Liver (tissue), 9 donors: ENCODE data around the gene LIPM. TPM values are rescaled to one million over a fixed set of nuclear protein-coding genes. Genes with fewer than 3 reads are reported as not detected.
A peak's percentile ranks its signal among the peaks of the same experiment; 100 is the strongest.

Source experiments
- DNase-seq: peaks from one replicate; pipeline ENCODE4 v3.0.0-alpha.2; 2017; ENCODE audit warnings: low spot score
- H3K27ac ChIP-seq, 2 donors: one replicate each; pipeline ENCODE4 v1.7.0; 2013; ENCODE audit warnings: inconsistent platforms in 2 of 2, low read length in 2 of 2, control low read depth in 1 of 2, low read depth in 1 of 2, mild to moderate bottlenecking in 1 of 2
- H3K27me3 ChIP-seq, 4 donors: one replicate each; pipeline versions ENCODE4 v1.6.1 to v1.7.0; 2013; ENCODE audit warnings: low read length in 3 of 4, inconsistent platforms in 1 of 4, mild to moderate bottlenecking in 1 of 4, moderate library complexity in 1 of 4; ENCODE audit not compliant: control insufficient read depth in 4 of 4, insufficient read depth in 4 of 4
- H3K36me3 ChIP-seq, 4 donors: one replicate each; pipeline versions ENCODE4 v1.6.1 to v1.7.0; 2013; ENCODE audit warnings: low read length in 3 of 4, mild to moderate bottlenecking in 3 of 4, low read depth in 1 of 4, moderate library complexity in 1 of 4; ENCODE audit not compliant: control insufficient read depth in 4 of 4, insufficient read depth in 3 of 4
- H3K4me1 ChIP-seq, 4 donors: one replicate each; pipeline versions ENCODE4 v1.6.1 to v1.7.0; 2013; ENCODE audit warnings: low read length in 3 of 4, mild to moderate bottlenecking in 3 of 4, moderate library complexity in 1 of 4; ENCODE audit not compliant: control insufficient read depth in 4 of 4, insufficient read depth in 4 of 4
- H3K4me3 ChIP-seq, 3 donors: one replicate each; pipeline versions ENCODE4 v1.6.1 to v1.7.0; 2013; ENCODE audit warnings: low read length in 3 of 3, control low read depth in 1 of 3, low read depth in 1 of 3, mild to moderate bottlenecking in 1 of 3
- H3K9ac ChIP-seq, 2 donors: one replicate each; pipeline ENCODE4 v1.7.0; 2013; ENCODE audit warnings: low read length in 2 of 2, mild to moderate bottlenecking in 2 of 2, moderate library complexity in 2 of 2, control low read depth in 1 of 2, low read depth in 1 of 2
- H3K9me3 ChIP-seq, 4 donors: one replicate each; pipeline versions ENCODE4 v1.6.1 to v1.7.0; 2013; ENCODE audit warnings: low read length in 3 of 4; ENCODE audit not compliant: control insufficient read depth in 4 of 4
- EGR1 ChIP-seq, 2 donors: IDR thresholded peaks; 2 replicates each; pipeline ENCODE4 v1.6.1; 2016 to 2018; ENCODE audit warnings: antibody characterized with exemption in 2 of 2, low read depth in 2 of 2
- FOXA1 ChIP-seq: IDR thresholded peaks from 2 replicates; pipeline ENCODE4 v1.6.1; 2016; ENCODE audit warnings: antibody characterized with exemption
- FOXA2 ChIP-seq: IDR thresholded peaks from 2 replicates; pipeline ENCODE4 v1.6.1; 2016; ENCODE audit warnings: antibody characterized with exemption
- GABPA ChIP-seq, 2 donors: IDR thresholded peaks in 1 of 2; conservative IDR thresholded peaks in 1 of 2; 2 replicates each; pipeline ENCODE4 v1.6.1; 2016; ENCODE audit warnings: antibody characterized with exemption in 2 of 2, mild to moderate bottlenecking in 1 of 2, moderate library complexity in 1 of 2
- HNF4A ChIP-seq, 2 donors: conservative IDR thresholded peaks; 2 replicates each; pipeline ENCODE4 v1.6.1; 2016; ENCODE audit warnings: antibody characterized with exemption in 2 of 2, mild to moderate bottlenecking in 2 of 2
- HNF4G ChIP-seq: IDR thresholded peaks from 2 replicates; pipeline ENCODE4 v1.6.1; 2016; ENCODE audit warnings: antibody characterized with exemption
- JUND ChIP-seq, 2 donors: IDR thresholded peaks; 2 replicates each; pipeline ENCODE4 v1.6.1; 2016; ENCODE audit warnings: antibody characterized with exemption in 2 of 2
- NR2F2 ChIP-seq: IDR thresholded peaks from 2 replicates; pipeline ENCODE4 v1.6.1; 2016; ENCODE audit warnings: antibody characterized with exemption
- RAD21 ChIP-seq, 2 donors: IDR thresholded peaks; 2 replicates each; pipeline ENCODE4 v1.6.1; 2016; ENCODE audit warnings: antibody characterized with exemption in 2 of 2, mild to moderate bottlenecking in 2 of 2
- RXRA ChIP-seq, 2 donors: IDR thresholded peaks; 2 replicates each; pipeline ENCODE4 v1.6.1; 2017 to 2018; ENCODE audit warnings: antibody characterized with exemption in 2 of 2, mild to moderate bottlenecking in 1 of 2
- SP1 ChIP-seq: IDR thresholded peaks from 2 replicates; pipeline ENCODE4 v1.6.1; 2018; ENCODE audit warnings: antibody characterized with exemption, mild to moderate bottlenecking
- TAF1 ChIP-seq: conservative IDR thresholded peaks from 2 replicates; pipeline ENCODE4 v1.6.1; 2016; ENCODE audit warnings: antibody characterized with exemption, mild to moderate bottlenecking
- WGBS: extraction: QIAGEN DNeasy Blood & Tissue Kit; methylation state at CpG from one replicate; pipeline ENCODE4 v1.1.7; 2013; 5-methylcytosine and 5-hydroxymethylcytosine counted together
- polyA plus RNA-seq, 2 donors: library from polyadenylated mRNA; stranded (reverse) in 1 of 2; unstranded in 1 of 2; fragments of 200-250 nt in 1 of 2; fragments of >200 nt in 1 of 2; fragmentation: Nextera tagmentation in 1 of 2; extraction: Ambion mirVana in 1 of 2; gene quantifications; one replicate each; pipeline versions ENCODE4 v1.2.1 to v1.2.3, GENCODE V29; 2013 to 2015
- total RNA-seq, 2 donors: library from RNA; depleted of rRNA; stranded (reverse); fragments of >200 nt; gene quantifications; one replicate each; pipeline ENCODE4 v1.2.3, GENCODE V29; 2014
- TF ChIP-seq, protein P1 (sequence below): IDR thresholded peaks from 2 replicates; pipeline ENCODE4 v1.6.1; 2016; ENCODE audit warnings: antibody characterized with exemption
- TF ChIP-seq, protein P2 (sequence below): IDR thresholded peaks from 2 replicates; pipeline ENCODE4 v1.6.1; 2016; ENCODE audit warnings: antibody characterized with exemption
- TF ChIP-seq, protein P3 (sequence below): IDR thresholded peaks from 2 replicates; pipeline ENCODE4 v1.6.1; 2016; ENCODE audit warnings: antibody characterized with exemption
- TF ChIP-seq, protein P4 (sequence below): IDR thresholded peaks from 2 replicates; pipeline ENCODE4 v1.6.1; 2016; ENCODE audit warnings: antibody characterized with exemption, mild to moderate bottlenecking
- donor health status: healthy.
- donor health status: healthy.
- donor health status: healthy.
- donor health status: healthy.
- donor health status: healthy.

LIPM gene
- total and polyA plus RNA-seq, 4 donors = not detected

DNA sequence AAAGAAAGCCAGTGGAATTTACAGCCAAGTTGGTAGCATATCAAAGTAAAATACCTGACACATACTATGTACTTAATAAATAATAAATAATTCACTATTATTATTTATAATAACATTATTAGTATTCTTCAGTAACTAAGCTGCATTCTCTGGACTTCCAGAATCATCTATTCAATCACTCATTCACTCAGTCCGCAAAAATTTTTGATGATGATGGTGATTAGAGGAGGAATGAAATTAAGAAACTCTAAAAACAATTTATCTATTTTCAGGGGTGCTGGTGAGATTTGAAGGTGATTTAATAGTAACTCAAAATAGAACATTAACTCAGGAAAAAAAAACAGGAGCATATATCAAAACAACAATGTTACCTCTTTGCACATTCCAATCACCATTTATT lies 45.9 kb upstream of the LIPM start:
- Histone ChIP-seq H3K27ac (no peak overlapping the region), H3K4me1 (no peaks in the 10 kb centered on the region), H3K4me3 (no peak overlapping the region), H3K9me3 (no peaks in the 10 kb centered on the region), H3K36me3 (no peaks in the 10 kb centered on the region), H3K9ac (no peak overlapping the region), H3K27me3 (no peaks in the 10 kb centered on the region)
- no peak for TF ChIP-seq GABPA (IDR thresholded peaks at IDR 0.05 in 1 of 2, conservative IDR thresholded peaks at IDR 0.05 in 1 of 2)
- TF ChIP-seq FOXA1 = no peak
- WGBS = 0% methylated on average over 1 of the region's 1 CpG
- no peak for DNase-seq

DNA sequence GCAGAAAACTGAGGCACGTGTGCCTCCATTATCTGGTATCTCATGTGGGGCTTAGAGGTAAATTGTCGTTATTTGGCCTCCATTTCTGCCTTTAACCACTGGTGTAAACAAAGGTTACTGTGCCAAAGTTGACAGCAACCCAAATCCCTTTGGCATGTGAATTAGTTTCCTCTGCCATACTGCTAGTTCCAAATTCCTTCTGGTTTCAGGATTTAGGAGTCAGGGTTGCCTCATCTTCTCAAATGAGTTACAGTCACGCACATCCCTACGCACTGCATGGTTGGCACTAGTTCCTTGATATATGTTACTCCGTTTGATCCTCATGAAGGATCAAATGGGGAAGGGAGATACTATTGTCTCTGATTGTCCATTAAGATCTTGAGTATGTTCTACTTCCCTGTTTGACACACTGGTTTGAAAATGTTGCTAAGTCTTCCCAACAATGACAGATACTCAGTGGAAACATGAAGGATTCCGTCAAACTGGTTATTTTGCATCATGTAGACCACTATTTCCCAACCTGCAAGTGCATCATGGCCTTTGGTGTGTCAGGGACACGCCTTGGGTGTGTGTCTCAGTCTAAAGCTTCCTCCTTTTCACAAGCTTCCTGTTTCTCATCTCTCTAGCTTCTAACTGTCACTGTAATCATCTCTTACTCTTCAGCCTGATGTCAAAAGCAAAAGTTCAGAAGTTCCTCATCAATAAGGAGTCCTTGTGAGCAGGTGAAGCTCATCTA lies 43.0 kb upstream of the LIPM start, which contains the start of gene LIPN:
Gene LIPN (plus strand): TSS at position 655 of the 736 bp plus-strand sequence. CDS start 1,386 bp downstream, outside the sequence.
- Histone ChIP-seq H3K9me3 (no peaks in the 10 kb centered on the region), H3K4me3 (no peak within 1 kb of the TSS), H3K4me1 (no peaks in the 10 kb centered on the region), H3K36me3 (no peaks in the 10 kb centered on the region), H3K27me3 (no peaks in the 10 kb centered on the region), H3K27ac (peak within 1 kb of the TSS in 1 of 2 donors; percentile 7), H3K9ac (no peak within 1 kb of the TSS)
- no peak for DNase-seq
- no peak for TF ChIP-seq HNF4A (conservative IDR thresholded peaks at IDR 0.05)
- TF ChIP-seq SP1 = no peak
- TF ChIP-seq EGR1 (IDR thresholded peaks at IDR 0.05; ENCODE audit: low read depth in 2 of 2) = no peak
- TF ChIP-seq RAD21 (IDR thresholded peaks at IDR 0.05) = no peak
- TF ChIP-seq FOXA2 = no peak
- TF ChIP-seq, protein P1, sequence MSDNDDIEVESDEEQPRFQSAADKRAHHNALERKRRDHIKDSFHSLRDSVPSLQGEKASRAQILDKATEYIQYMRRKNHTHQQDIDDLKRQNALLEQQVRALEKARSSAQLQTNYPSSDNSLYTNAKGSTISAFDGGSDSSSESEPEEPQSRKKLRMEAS = no peak
- TF ChIP-seq, protein P2, sequence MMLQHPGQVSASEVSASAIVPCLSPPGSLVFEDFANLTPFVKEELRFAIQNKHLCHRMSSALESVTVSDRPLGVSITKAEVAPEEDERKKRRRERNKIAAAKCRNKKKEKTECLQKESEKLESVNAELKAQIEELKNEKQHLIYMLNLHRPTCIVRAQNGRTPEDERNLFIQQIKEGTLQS = no peak
- TF ChIP-seq JUND (IDR thresholded peaks at IDR 0.05) = no peak
- 80% methylated on average over 7 of the region's 7 CpGs for WGBS

DNA sequence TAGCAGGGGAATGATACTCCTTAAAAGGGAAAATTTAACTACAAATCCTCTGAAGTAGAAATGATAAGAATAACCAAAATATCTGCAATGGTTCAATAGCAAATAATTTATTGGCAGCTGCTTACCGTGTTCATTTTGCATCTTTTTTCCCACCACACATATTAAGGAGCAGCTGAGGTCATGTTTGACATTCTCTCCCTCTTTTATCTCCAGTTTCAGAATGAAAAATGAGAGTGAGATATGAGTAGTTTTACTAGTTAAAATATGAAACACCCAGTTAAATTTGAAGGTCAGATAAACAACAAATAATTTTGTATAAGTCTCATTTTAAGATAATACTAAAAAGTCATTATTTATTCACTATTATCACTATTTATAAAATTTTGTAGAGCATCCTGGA lies 39.6 kb upstream of the LIPM start:
- TF ChIP-seq NR2F2 (no peak), RXRA (IDR thresholded peaks at IDR 0.05) (no peak), SP1 (no peak), FOXA1 (no peak), RAD21 (IDR thresholded peaks at IDR 0.05) (no peak), TAF1 (no peak)
- TF ChIP-seq, protein P1 = no peak
- Histone ChIP-seq H3K9me3 (no peaks in the 10 kb centered on the region), H3K4me3 (no peak overlapping the region), H3K4me1 (peaks cover 0 to 11% (median 2%) of the 10 kb centered on the region in 4 donors), H3K9ac (no peak overlapping the region), H3K27ac (no peak overlapping the region), H3K36me3 (no peaks in the 10 kb centered on the region), H3K27me3 (no peaks in the 10 kb centered on the region)
- no peak for DNase-seq
- 82% methylated on average over 1 of the region's 1 CpG for WGBS

DNA sequence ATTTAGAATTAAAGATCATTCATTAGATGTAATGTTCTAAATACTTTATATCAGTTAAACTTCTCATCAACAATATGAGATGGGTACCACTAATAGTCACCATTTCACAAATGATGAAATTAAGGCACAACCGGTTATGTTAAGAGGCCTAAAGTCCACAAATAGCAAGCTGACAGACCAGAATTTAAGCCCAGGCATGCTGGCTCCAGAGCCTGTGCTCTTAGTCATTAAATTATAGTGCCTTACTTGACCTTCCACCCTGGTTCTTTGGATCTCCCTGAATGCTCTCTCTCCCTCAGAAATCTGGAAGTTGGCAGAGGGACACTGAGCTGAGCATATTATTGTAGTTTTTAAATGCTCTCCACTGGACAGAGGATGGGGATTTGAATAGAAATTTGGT lies 39.1 kb upstream of the LIPM start:
- H3K27ac ChIP-seq = no peak overlapping the region
- WGBS = 83% methylated on average over 1 of the region's 1 CpG
- no peaks in the 10 kb centered on the region for H3K9me3 ChIP-seq
- no peaks in the 10 kb centered on the region for H3K27me3 ChIP-seq
- DNase-seq = no peak
- no peaks in the 10 kb centered on the region for H3K36me3 ChIP-seq
- H3K9ac ChIP-seq = no peak overlapping the region
- peaks cover 2 to 11% (median 3%) of the 10 kb centered on the region in 4 donors for H3K4me1 ChIP-seq
- H3K4me3 ChIP-seq = no peak overlapping the region
- TF ChIP-seq, protein P3, sequence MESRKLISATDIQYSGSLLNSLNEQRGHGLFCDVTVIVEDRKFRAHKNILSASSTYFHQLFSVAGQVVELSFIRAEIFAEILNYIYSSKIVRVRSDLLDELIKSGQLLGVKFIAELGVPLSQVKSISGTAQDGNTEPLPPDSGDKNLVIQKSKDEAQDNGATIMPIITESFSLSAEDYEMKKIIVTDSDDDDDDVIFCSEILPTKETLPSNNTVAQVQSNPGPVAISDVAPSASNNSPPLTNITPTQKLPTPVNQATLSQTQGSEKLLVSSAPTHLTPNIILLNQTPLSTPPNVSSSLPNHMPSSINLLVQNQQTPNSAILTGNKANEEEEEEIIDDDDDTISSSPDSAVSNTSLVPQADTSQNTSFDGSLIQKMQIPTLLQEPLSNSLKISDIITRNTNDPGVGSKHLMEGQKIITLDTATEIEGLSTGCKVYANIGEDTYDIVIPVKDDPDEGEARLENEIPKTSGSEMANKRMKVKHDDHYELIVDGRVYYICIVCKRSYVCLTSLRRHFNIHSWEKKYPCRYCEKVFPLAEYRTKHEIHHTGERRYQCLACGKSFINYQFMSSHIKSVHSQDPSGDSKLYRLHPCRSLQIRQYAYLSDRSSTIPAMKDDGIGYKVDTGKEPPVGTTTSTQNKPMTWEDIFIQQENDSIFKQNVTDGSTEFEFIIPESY = no peak
- TF ChIP-seq RAD21 (IDR thresholded peaks at IDR 0.05) (no peak), EGR1 (IDR thresholded peaks at IDR 0.05; ENCODE audit: low read depth in 2 of 2) (no peak), NR2F2 (no peak), HNF4G (no peak), RXRA (IDR thresholded peaks at IDR 0.05) (no peak)
- TF ChIP-seq, protein P4, sequence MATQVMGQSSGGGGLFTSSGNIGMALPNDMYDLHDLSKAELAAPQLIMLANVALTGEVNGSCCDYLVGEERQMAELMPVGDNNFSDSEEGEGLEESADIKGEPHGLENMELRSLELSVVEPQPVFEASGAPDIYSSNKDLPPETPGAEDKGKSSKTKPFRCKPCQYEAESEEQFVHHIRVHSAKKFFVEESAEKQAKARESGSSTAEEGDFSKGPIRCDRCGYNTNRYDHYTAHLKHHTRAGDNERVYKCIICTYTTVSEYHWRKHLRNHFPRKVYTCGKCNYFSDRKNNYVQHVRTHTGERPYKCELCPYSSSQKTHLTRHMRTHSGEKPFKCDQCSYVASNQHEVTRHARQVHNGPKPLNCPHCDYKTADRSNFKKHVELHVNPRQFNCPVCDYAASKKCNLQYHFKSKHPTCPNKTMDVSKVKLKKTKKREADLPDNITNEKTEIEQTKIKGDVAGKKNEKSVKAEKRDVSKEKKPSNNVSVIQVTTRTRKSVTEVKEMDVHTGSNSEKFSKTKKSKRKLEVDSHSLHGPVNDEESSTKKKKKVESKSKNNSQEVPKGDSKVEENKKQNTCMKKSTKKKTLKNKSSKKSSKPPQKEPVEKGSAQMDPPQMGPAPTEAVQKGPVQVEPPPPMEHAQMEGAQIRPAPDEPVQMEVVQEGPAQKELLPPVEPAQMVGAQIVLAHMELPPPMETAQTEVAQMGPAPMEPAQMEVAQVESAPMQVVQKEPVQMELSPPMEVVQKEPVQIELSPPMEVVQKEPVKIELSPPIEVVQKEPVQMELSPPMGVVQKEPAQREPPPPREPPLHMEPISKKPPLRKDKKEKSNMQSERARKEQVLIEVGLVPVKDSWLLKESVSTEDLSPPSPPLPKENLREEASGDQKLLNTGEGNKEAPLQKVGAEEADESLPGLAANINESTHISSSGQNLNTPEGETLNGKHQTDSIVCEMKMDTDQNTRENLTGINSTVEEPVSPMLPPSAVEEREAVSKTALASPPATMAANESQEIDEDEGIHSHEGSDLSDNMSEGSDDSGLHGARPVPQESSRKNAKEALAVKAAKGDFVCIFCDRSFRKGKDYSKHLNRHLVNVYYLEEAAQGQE = no peak
- TF ChIP-seq, protein P2 = no peak
